Measurements from ENCODE around the gene ARMCX6.
A peak's percentile ranks its signal among the peaks of the same experiment; 100 is the strongest.
"Not testable (repeated sequence)": the region's sequence is repeated elsewhere in the genome, so short reads cannot be mapped to it uniquely, and the experiment has no call there.

The ARMCX6 gene

DNA sequence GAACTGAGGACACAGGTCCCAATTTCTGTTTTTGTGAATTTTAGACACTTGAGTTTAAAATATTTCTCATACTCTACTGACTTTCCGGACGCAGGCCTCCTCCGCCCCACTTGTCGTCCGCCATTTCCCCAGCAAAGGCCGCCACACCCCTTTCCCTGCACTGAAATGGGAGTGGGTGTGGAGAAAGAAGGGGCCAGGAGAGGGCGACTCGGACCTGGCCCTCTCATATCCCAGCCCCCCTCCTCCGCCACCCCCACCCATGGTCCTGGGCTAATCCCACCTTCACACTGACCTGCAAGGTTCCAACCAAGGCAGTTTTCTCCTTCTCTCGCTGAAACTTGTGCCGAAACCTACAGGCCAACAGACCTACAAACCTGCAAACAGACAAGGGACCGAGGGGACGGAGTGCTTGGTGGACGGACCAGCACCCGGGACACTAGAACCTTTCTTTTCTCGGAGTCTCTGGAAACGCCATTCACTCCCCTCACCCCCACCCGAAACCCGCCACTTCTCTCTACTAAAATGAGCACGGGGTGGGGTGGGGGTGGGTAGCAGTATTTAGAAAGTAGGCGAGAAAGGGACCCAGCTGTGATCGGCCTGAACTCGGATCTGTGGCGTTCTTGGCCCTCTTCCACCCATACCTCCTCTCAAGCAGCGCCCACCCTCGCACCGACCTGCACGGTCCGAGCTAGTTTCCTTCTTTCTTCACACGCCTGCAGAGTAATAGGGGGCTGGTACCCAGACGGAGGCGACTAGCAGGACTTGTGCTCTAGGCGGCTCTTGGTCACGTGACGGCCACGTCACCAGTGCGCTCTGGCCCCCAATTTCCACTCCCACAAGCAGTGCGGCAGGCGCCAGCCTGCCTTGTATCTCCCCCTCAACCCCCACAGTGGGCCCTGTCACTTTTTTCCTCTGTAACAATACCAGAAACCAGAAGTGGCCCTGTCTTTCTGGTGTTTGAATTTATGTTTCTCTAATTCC, at the start of gene ARMCX6:
ARMCX6 (minus strand) TSS at position 790 of the 981 bp plus-strand sequence. CDS start 1,380 bp downstream, outside the sequence.
- DNase-seq (ENCODE audit: low read depth): peak; percentile 51

DNA sequence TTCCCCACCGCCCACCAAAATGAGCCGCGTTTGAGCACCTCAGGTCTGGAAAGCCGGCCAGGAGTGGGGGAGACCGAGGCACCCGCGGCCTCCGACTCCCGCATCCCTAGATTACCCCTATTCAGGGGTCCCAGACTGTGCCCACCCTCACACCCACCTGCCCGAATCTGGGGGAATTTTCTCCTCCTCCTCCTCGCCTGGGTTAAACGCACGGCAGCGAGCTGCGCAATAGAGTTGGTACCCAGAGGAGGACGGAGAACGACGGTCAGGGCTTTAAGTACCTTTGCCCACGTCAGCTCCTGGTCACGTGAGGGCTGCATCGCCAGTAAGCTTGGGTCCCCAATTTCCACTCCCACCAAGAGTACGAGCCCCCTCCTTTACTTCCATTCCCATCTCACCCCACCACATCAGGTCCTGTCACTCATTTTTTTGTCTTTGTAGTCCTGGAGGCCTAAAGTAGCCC, 41.8 kb upstream of the ARMCX6 start, which contains the start of gene ARMCX2:
ARMCX2 (minus strand) TSS at position 250 of the 463 bp plus-strand sequence. CDS start 2,262 bp downstream, outside the sequence.
- no peak for DNase-seq (ENCODE audit: low read depth)

DNA sequence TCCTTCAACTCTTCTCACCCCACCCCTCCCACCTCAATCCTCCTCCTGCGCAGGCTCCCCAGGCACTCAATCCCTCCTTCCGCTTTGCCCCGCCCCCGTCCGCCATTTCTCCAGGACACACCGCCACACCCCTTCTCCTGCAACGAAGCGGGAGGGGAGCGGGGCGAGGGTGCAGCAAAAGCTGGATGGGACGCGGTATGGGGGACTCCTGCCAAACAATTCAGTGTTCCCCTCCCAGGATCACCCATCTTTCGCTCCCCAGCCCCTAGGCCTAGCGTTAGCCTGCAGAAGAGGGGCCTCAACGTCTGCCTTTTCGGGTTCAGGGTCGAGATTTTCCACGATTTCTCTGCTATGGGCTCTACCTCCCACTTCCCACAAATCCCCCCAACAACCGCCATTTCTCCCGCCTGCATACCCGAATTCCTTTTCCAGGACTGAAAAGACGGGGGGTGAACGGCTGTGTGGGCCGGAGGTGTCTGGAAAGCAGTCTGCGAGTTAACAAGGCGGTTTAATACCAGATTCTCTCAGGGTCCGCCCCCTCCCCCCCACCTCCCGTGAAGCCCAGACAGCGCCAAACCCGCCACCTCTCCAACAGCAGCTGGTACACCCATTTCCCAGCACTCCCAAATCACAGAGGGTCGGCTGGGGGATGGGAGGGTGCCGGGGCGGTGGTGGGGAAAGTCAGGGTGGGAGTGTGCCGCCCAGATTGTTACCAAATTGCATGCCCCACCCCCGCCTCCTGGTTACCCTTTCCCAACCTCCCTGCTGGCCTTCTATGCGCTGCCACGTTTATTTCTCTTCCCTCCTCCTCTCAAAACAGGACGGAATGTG, 41.1 kb upstream of the ARMCX6 start:
- peak; percentile 20 for DNase-seq (ENCODE audit: low read depth)

DNA sequence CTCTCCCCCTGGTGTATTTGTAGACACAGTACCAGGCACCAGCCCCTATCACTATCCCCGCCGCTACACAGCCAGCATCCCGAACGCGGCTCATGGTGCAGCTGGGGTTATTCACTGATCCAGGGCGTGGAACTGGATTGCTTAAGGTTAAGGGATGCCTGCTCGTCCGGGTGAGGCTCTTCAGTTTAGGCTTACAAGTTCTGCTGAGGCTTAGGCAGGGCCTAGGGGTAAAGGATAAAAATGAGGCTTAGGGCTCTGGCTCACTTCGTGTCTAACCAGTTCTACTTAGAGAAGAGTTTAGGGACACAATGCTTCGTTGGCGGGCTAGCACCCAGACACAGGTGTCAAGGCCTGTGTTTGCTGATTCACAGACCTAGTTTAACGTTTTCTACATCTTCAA, 39.7 kb upstream of the ARMCX6 start:
- DNase-seq (ENCODE audit: low read depth): no peak

DNA sequence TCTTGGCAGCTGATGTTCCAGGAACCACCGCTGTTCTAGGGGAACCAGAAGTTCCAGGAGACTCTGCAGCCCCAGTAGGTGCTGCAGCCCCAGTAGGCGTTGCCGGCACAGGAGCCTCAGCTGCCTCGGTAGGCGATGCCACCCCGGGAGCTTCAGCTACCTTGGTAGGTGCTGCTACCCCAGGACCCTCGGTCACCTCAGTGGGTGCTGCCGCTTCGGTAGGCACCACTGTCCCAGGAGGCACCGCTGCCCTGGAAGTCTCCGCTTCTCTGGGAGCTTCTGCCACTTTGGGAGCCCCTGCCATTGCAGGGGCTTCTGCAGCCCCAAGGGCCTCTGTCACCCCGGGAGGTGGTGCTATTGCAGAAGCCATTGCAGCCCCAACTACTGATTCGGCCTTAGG, 39.0 kb upstream of the ARMCX6 start:
- DNase-seq (ENCODE audit: low read depth): no peak

DNA sequence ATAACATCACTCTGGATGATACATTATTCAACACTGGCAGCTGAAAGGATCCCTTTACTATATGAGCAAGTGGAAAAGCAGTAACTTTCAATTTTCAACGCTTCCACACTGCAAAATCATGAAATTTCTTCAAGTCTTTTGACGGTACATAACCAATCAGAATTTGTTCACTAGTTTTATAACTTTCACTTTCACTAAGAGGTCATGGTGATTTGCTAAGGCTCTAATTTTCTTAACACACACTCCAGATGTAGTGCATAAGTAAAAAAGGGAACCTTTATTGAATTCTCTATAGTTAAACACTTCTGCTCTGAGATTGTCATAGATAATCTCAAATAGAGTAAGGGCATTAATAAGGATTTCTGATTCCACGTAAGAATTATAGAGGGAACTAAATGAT, 37.7 kb upstream of the ARMCX6 start:
- no peak for DNase-seq (ENCODE audit: low read depth)

DNA sequence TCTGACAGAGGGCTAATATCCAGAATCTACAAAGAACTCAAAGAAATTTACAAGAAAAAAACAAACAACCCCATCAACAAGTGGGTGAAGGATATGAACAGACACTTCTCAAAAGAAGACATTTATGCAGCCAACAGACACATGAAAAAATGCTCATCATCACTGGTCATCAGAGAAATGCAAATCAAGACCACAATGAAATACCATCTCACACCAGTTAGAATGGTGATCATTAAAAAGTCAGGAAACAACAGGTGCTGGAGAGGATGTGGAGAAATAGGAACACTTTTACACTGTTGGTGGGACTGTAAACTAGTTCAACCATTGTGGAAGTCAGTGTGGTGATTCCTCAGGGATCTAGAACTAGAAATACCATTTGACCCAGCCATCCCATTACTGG, 29.9 kb upstream of the ARMCX6 start:
- not testable (repeated sequence) for DNase-seq (ENCODE audit: low read depth)

DNA sequence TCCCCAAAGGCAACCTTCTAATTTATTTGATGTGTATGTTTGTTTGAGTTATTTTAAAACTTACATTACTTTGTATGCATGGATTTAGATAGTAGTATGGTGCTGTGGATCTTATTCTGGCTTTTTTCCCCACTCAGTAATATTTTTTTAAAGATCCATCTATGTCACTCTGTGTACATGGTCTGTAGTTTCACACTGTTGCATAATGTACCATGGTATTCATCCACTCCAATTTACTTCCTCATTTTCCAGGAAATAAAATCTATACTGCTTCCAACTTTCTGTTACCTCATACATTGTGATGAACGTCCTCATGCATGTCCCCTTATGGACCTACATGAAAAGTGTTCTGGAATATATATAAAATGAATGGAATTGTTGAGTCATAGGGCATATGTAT, 24.3 kb upstream of the ARMCX6 start:
- no peak for DNase-seq (ENCODE audit: low read depth)

DNA sequence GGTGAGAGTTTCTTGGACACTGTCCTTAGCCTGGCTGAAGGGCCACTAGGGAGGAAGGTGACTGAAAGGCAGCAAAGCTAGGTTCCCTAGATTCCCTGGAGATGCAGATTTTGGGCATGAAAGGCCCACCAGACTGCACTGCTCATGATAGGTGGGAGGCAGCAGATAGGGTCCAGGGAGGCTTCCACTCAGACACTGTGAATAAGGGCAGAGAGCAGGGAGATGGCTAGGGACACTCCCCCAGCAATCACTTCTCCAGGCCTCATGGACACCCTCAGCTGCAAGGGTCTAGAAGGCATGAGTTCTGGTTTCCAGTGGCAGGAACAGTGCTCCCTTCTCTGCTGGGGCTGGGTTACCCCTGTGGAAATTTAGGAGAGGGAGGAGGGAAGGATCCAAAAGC, 21.8 kb upstream of the ARMCX6 start:
- no peak for DNase-seq (ENCODE audit: low read depth)

DNA sequence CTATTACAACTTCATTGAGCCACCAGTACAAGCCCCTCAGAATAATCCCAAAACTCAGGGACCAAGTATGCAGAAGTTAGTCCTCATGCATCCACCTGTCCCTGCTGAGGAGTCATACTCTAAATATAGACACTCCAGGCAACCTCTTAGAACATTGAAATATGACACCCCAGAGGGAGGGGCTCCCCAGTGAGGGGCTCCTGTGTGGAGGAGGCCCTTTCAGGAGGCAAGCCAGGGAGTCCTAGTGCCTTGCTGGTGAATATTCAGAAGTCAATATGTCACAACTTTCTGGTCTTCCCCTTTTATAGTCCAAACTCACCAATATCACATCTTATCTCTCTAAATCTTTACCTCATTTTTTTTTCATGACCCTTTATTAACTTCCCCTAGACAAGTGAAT, 1.6 kb upstream of the ARMCX6 start:
- DNase-seq (ENCODE audit: low read depth): no peak

DNA sequence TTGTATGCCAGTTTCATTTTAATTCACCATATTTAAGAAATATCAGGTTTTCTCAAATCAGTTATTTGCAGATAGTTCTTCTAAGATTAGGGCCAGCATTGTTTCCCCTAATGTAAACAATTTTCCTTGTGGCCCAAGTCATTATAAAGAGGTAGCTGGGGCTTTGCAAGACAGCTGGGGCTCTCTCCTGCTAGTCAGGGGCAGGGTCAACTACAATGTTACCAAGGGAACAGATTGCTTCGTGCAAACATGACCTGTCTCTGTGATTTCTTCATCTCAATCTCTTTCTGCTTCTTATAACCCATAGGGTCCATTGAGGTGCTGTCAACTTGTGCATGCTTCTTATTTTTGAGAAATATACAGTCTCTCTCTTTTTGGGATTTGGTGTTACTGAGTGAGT, 12.1 kb downstream of the ARMCX6 start:
- no peak for DNase-seq (ENCODE audit: low read depth)

DNA sequence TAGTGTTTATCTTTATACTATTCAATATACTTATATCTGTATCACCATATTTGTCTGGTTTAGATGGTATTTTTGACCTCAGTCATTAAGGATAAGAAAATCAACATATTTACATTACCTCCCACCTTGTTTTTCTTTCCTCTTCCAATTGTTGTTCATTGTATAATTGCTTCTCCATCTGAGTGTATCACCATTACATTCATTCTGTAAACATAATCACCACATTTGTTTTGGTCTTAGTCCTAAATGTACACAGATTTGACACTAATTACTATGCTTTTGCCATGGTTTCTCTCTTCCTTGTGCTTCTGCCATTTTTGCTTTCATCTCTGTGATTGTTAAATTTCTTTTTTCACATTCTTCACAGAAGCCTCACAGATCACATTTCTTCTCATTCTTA, 12.7 kb downstream of the ARMCX6 start:
- no peak for DNase-seq (ENCODE audit: low read depth)

DNA sequence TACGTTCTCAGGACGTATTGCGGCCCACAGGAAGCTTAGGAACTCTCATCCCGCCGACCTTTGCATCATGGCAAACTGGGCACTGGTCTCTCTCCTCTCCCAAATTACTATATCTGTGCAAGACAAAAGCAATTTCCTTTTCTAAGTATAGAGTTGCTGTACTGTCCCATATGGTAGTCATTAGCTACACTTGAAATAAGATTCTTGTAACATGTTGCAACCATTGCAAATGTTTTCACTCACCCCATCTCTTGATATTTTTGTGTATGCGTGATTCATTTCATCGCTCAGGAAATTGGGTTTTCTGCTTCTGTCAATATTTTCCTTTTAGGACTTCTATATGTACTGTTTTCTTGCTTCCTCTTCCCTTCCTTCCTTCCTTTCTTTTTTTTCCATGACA, 15.7 kb downstream of the ARMCX6 start:
- DNase-seq (ENCODE audit: low read depth): no peak

DNA sequence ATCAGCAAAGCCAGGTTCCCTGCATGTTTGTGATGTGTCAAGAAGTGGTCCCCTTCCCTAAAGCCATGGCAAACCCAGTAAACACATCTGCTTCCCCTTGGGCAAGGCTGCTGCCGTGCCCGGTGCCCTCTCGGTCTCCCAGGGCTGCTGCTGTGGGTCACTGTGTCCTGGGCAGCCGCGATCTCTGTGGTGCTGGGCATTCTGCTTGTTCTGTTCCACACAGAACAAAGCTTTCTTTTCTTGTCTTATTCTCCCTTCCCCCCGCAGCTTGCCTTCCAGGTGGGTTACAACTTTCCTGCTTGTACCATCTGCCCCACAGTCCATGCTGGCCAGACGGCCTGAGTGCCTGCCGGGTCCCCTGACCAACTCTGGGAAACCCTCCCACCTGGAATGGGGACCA, 18.2 kb downstream of the ARMCX6 start:
- DNase-seq (ENCODE audit: low read depth): not testable (repeated sequence)

DNA sequence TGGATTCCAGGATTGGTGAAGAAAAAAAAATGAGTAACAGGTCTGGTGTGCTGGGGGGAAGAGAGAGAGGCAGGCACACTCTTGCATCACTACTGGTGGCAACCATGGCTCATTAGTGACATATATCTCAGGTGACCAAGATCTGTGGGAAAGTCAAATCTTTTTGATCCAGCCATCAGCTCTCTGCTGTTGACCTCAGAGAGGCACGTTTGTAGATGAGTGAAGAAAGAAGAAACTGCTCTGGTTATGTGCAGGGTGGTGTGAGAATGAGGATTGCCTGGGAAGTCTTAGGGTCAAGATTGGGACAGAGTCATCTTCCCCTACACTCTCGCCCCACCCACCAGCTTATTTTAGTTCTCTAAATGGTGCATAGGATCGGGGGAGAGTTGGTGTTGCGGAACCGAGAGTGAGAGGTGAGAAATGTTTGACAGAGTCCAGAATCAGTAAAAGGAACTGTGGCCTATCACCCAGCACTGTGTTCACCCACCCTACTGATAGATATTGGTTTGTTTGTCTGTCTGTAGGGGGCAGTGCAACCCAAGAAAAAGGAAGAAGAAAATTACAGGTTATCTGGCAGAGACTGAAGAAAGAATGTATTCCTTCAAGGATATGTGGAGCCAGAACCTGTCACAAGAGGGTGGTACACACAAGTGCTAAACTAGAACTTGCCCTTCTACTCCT, 21.9 kb downstream of the ARMCX6 start:
- DNase-seq (ENCODE audit: low read depth): no peak
